Right ventricle myocardium superior (tissue), 1 donor: ENCODE measurements around the gene TRIO. TPM values are rescaled to one million over a fixed set of nuclear protein-coding genes. Genes with fewer than 3 reads are reported as not detected.

ENCODE experiments used
- ATAC-seq: fragments of 200-7000 bp; cut with Tn5 transposase; one replicate; pipeline ENCODE4 v1.9.1; 2020; ENCODE audit warnings: mild to moderate bottlenecking; ENCODE audit not compliant: poor library complexity
- DNase-seq: peaks from one replicate; pipeline ENCODE4 v3.0.0-alpha.2; 2020
- intact Hi-C: fragments of 100-400 bp; cut with DNase I; formaldehyde crosslinking; loops from one replicate; pipeline ENCODE4 v1.11.2; 2022
- total RNA-seq: library from RNA; stranded (reverse); fragmentation: NEBNext Ultra II Directional; extraction: Animal tissue kit (Norgen Biotek cat#: 25700); gene quantifications from one replicate; pipeline ENCODE4 v1.2.1, GENCODE V29; 2021
- donor health status: DM: no; HTN: yes; CAD: no; lungs with severe emphysema.

Gene TRIO
- total RNA-seq, 1 donor from 2014 or later, result 56.0 TPM

GRCh38 chr5:14501353-14502293, 358.5 kb downstream of the TRIO start:
- no peak for DNase-seq
- intact Hi-C loops, result no loop called here
- no peak for ATAC-seq

- DNase-seq, result no peak
- intact Hi-C loops, result no loop called here
- no peak for ATAC-seq
Measured at GRCh38 chr5:14502294-14502690, 359.1 kb downstream of the TRIO start.

- peak; percentile 70 for ATAC-seq
- no peak for DNase-seq
- intact Hi-C loops, result no loop called here
Measured at GRCh38 chr5:14503017-14503680, 360.0 kb downstream of the TRIO start.

GRCh38 chr5:14503681-14504331, 360.7 kb downstream of the TRIO start:
- intact Hi-C loops, result no loop called here
- DNase-seq (no peak), ATAC-seq (peak; percentile 3)

- ATAC-seq (no peak), DNase-seq (no peak)
- intact Hi-C loops, result no loop called here
Measured at GRCh38 chr5:14504332-14504727, 361.2 kb downstream of the TRIO start.

GRCh38 chr5:14504816-14505215, 361.7 kb downstream of the TRIO start:
- no peak for ATAC-seq
- intact Hi-C loops, result no loop called here
- no peak for DNase-seq

DNA sequence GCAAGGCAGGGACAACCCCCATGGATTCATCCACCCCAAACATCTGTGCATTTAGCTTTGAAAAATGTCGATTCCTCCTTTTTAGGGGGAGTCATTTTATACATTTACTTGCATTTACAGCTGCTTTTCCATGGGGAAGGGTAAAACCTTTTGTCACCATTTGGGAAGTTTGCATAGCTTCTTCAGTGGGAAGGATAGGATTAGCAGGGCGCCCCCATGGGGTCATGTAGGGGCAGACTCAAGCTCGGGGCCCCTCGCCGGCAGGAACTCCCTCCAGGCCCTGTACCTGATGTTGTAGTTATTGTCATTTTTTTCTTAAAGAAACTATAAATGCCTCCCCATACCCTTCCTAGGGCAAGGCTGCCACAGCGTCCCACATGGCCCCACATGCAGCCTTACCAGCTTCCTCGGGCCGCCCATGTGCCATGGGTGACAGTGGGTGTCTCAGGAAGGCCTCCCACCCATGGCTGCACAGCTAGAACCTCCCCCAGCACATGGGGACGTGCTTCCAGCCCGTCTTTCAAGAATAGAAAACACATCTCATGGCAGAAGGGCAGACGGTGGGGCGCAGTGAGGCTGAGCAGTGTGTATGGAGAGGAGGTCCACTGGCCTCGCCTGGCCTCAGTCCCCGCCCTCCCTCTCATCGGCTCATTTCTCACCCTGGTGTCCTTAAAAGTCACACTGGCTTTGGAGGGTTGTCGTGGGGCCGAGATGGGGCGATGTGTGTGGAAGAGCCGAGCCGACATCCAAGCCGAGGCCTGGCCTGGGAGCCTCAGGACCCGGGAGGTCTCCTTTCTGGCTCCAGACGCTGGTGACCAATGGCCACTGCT, 362.4 kb downstream of the TRIO start:
- intact Hi-C loops, result no loop called here
- no peak for DNase-seq
- ATAC-seq, result no peak

GRCh38 chr5:14506140-14506538, 363.0 kb downstream of the TRIO start:
- intact Hi-C loops, result no loop called here
- ATAC-seq (no peak), DNase-seq (no peak)

DNA sequence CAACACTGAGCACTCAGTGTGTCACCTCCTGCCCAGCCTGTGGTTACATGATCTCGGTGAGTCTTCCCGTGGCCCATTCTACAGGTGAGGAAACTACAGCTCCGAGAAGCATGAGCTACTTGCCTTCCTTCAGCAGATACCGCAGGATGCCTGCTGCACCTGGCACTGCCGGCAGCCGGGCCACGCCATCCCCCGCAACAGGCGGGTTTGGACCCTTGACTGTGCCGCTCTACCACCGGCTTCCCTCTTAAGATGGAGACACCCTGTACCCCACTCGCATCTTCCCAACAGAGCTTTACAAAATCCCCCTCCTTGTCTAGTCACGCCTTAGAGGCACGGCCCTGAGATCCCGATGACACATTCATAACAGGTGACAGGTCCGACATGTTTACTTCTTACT, 363.5 kb downstream of the TRIO start:
- intact Hi-C loops, result no loop called here
- DNase-seq (no peak), ATAC-seq (no peak)

DNA sequence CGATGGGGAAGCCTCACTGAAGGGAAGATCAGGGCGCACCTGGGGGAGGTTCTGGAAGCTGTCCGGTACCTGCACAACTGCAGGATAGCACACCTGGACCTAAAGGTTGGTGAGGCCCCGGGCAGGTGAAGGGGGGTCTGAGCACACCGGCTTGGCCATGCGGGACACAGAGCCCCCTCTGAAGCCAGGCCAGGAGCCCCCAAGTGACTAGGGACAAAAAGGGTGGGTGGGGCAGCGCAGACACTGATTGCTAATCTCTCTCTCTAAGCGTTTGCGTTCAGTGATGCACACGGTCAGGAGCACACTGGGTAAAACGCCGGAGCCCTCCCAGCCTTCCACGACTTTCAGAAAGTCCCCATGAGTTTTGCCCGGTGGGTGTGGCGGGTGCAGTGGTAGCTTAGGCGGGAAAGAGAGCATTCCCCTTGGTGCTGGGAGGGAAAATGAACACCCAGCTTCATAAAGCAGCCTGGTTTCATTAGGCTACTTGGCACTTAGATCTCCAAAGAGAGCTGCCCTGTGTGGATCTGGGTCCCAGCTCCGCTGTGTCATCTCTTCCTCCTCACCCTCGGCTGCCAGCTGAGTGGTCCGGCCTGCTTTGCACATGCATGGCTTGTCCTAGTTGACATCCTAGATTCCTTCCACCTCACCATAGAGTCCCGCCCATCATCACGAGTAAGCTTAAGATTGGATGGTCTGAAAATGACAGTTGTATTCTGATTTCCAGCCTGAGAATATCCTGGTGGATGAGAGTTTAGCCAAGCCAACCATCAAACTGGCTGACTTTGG, 364.2 kb downstream of the TRIO start:
- intact Hi-C loops, result no loop called here
- DNase-seq (no peak), ATAC-seq (no peak)

- ATAC-seq (no peak), DNase-seq (no peak)
- intact Hi-C loops, result no loop called here
Measured at GRCh38 chr5:14508046-14508445, 364.9 kb downstream of the TRIO start.

GRCh38 chr5:14509556-14509955, 366.4 kb downstream of the TRIO start:
- intact Hi-C loops, result no loop called here
- no peak for ATAC-seq
- DNase-seq, result no peak

DNA sequence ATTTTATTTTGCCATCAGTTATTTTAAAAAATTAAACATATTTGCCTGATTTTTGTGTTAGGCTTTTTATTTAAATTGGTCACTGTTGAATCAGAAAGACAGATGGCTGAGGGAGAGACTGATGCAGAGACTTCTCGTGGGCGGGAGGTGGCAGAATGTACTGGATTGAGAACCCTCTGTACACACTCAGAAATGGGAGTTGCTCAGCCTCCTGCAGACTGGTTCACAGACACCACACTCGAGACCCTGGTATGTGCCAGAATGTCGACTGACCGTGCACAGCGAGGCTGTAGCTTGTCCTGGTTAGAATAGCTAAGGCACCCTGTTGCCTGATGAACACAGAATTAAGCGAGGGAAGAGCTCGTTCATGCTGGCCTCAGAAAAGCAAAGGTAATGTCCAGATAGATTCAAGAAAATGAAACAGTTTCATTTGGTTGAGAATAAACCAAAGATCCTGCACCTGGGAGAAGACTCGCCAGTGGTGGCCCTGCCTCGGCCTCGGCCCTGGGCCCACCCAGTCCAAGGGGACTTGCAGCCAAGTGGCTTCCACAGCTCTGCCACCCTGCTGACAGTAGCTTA, 367.1 kb downstream of the TRIO start:
- no peak for DNase-seq
- no peak for ATAC-seq
- intact Hi-C loops, result no loop called here

- no peak for DNase-seq
- no peak for ATAC-seq
- intact Hi-C loops, result no loop called here
Measured at GRCh38 chr5:14510880-14511279, 367.7 kb downstream of the TRIO start.

- ATAC-seq (no peak), DNase-seq (no peak)
- intact Hi-C loops, result no loop called here
Measured at GRCh38 chr5:14512574-14512973, 369.4 kb downstream of the TRIO start.

DNA sequence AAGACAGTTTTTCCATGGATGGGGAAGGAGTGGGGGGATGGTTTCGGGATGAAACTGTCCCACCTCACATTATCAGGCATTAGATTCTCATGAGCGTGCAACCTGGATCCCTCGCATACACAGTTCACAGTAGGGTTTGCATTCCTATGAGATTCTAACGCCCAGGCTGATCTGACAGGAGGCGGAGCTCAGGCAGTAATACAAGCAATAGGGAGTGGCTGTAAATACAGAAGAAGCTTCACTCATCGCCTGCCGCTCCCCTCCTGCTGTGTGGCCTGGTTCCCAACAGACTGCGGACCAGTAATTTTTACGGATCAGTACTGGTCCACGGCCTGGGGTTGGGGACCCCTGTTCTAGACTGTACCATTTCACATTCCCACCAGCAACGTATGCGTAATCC, 370.1 kb downstream of the TRIO start:
- no peak for DNase-seq
- ATAC-seq, result no peak
- intact Hi-C loops, result no loop called here

DNA sequence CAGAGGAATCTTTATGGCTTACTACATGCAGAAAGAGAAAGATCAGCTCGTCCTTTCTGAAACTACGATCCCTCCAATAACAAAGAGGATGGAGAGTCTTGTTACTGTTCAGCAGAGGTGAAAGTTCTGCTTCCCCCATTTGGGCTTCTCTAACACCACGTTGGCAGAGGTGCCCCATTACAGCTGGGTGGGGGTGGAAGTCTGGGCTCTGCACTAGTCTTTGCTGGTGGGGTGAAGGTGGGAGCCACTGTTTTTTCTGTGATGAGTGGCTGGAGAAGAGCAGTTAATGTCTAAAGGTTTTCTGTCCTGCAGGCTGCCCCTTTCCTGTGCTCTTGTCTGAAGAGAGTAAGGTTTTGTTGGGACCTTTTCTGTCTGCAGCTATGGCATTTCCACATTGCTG, 373.8 kb downstream of the TRIO start:
- no peak for DNase-seq
- intact Hi-C loops, result no loop called here
- ATAC-seq, result no peak

DNA sequence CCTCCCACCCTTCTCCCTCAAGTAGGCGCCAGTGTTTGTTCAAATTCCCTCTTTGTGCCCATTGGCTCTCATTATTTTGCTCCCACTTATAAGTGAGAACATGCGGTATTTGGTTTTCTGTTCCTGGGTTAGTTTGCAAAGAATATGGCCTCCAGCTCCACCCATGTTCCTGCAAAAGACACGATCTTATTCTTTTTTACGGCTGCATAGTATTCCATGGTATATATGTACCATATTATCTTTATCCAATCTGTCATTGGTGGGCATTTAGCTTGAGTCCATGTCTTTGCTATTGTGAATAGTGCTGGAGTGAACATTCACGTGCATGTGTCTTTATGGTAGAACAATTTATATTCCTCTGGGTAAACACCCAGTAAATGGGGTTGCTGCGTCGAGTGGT, 375.5 kb downstream of the TRIO start:
- ATAC-seq, result no peak
- intact Hi-C loops, result no loop called here
- DNase-seq, result no peak
